ENCODE measurements around the gene ZNF774.
"Not testable (repeated sequence)": the region's sequence is repeated elsewhere in the genome, so short reads cannot be mapped to it uniquely, and the experiment has no call there.

Gene ZNF774

DNA sequence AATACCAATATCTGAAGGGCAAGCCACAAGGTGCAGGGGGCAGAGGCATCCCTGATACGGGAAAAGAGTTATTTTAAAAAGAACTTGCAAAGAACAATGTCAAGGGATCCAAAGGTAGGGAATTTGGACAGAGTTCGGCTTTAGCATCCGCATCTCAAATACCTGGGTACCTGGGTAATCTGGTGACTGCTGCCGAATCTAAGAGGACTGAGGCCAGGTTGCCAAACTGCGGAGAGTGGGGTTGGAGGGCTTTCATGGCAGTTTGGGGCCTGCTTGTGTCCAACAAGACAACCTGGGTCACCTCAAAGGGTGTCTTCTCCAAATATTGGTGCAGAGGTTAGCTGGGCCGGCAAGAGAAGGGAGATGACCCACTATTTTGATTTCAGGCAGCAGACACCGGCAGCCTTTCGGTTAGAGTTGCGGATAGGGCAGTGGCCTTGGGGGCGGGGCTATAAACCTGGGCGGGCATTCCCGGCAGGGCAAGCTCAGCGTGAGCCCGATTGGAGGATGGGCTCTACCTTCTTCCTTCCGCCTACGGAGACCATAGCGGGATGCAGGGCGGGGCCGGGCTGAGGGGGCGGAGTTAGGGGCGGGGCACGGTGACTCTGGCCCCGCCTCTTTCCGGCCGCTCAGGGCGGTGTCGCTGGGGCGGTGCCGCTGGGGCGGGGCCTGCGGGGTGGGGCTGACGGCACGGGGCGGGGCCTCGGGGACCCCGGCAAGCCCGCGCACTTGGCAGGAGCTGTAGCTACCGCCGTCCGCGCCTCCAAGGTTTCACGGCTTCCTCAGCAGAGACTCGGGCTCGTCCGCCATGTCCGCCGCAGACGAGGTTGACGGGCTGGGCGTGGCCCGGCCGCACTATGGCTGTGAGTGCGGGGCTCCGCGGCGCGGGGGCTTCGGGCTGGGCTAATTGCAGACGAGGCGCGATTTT, 35.7 kb downstream of the ZNF774 start, which contains the start of gene IQGAP1:
IQGAP1 (plus strand) TSS at position 709 of the 928 bp plus-strand sequence; CDS start at position 809, 100 bp downstream.
- in situ Hi-C loops (cut with MboI; ENCODE audit: low sequenced_read_pairs) = no loop called here

GRCh38 chr15:90388462-90389380, 36.6 kb downstream of the ZNF774 start:
- in situ Hi-C loops (cut with MboI; ENCODE audit: low sequenced_read_pairs) = no loop called here

DNA sequence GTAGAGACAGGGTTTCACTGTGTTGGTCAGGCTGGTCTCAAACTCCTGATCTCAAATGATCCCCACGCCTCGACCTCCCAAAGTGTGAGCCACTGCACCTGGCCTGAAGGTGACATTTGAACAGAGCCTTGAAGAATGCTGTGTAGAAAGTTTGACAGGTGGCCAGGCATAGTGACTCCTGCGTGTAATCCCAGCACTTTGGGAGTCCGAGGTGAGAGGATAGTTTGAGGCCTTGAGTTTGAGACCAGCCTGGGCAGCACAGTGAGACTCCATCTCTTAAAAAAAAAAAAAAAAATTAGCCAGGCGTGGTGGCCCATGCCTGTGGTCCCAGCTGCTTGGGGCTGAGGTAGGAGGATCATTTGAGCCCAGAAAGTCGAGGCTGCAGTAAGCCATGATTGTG, 37.4 kb downstream of the ZNF774 start:
- in situ Hi-C loops (cut with MboI; ENCODE audit: low sequenced_read_pairs) = no loop called here

DNA sequence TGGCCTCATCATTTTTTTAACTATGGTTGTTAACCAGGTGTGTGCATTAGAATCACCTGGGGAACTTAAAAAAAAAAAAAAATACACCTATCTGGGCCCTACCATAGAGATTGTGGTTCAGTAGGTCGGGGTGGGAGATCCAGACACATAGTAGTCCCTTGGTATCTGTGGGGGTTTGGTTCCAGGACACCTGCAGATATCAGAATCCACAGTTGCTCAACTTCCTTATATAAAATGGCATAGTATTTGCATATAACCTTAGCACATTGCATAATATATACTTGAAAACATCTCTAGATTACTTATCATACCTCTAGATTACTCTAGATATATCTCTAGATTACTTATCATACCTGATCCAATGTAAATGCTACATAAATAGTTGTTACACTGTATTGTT, 41.0 kb downstream of the ZNF774 start:
- in situ Hi-C loops (cut with MboI; ENCODE audit: low sequenced_read_pairs) = no loop called here

DNA sequence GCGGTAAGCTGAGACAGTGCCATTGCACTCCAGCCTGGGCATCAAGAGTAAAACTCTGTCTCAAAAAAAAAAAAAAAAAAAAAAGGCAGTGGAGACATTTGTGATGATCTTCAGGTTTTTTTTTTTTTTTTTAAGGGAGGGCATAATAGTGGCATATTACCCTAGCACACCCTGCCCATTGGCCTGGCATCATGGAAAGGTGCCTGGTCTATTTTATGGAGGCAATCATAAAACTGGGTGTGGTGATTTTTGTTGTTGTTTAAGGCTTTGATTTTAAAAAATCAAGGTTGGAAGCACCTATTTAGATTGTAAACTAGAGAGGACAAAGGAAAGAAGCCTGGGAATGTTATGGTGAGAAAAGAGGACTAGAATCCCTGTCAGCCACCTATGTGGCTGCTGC, 42.0 kb downstream of the ZNF774 start:
- in situ Hi-C loops (cut with MboI; ENCODE audit: low sequenced_read_pairs) = no loop called here

DNA sequence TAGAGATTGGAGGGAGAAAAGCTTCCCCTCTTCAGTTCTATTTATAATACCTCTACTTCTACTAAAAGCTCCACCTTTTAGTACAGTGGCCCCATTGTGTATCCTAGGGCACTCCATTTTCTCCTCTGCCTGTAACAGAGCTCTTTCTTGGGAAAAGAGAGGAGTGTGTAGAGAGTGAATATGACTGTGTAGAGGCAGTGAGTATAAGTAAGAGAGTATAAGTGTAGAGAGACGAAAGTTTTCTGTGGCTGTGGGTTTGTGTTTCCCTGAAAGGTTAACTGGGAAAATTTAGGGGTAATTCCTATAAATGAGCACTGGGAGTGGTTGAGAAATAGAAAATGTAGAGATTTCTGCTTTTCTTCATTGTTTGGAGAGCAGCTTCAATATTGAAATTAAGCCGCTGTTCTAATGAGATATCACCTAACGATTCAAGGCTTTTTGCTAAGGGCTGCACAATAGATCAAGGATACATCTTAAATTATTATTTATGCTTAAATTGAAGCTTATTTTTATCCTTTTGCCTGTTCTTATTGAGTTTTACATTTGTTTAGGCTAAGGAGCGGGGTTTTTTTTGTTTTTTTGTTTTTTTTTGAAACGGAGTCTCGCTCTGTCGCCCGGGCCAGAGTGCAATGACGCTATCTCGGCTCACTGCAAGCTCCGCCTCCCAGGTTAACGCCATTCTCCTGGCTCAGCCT, 42.8 kb downstream of the ZNF774 start:
- in situ Hi-C loops (cut with MboI; ENCODE audit: low sequenced_read_pairs) = no loop called here

GRCh38 chr15:90396321-90396720, 44.2 kb downstream of the ZNF774 start:
- in situ Hi-C loops (cut with MboI; ENCODE audit: low sequenced_read_pairs) = no loop called here

- in situ Hi-C loops (cut with MboI; ENCODE audit: low sequenced_read_pairs) = no loop called here
Observed at GRCh38 chr15:90400005-90400758, 48.1 kb downstream of the ZNF774 start.

- in situ Hi-C loops (cut with MboI; ENCODE audit: low sequenced_read_pairs) = no loop called here
Observed at GRCh38 chr15:90400759-90401314, 48.8 kb downstream of the ZNF774 start.

- in situ Hi-C loops (cut with MboI; ENCODE audit: low sequenced_read_pairs) = no loop called here
Observed at GRCh38 chr15:90401495-90401894, 49.4 kb downstream of the ZNF774 start.

DNA sequence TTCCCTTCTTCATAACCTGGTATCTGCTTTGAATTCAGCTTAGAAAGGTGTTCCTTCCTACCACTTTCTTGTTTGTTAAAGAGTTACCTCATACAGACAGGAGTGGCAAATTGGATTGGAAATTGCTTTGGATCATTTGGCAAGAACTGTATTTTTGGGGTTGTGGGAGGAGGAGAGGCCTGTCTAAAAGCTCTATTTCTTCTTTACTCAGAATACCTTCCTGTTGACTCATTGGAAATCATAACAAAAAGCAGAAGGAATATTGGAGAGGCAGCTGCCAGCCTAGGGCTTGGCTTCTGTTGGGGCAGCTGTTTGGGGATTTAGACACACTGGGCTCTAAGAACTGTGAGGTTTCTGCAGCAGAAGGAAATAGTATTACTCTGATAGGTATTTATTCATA, 50.1 kb downstream of the ZNF774 start:
- in situ Hi-C loops (cut with MboI; ENCODE audit: low sequenced_read_pairs) = no loop called here

DNA sequence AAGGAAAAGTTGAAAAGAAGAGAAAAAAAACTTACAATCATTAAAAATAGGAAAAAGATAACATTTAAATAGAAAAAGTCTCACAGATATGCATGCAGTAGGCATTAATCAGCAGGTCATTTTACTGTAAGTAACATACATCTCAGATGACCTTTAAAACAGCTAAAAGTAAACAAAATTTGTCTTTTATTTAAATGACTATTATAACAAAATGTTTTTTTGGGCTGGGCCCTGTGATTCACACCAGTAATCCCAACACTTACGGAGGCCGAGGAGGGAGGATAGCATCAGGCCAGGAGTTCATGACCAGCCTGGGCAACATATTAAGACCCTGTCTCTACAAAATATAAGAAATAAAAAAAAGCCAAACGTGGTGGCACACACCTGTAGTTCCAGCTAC, 50.7 kb downstream of the ZNF774 start:
- in situ Hi-C loops (cut with MboI; ENCODE audit: low sequenced_read_pairs) = no loop called here

DNA sequence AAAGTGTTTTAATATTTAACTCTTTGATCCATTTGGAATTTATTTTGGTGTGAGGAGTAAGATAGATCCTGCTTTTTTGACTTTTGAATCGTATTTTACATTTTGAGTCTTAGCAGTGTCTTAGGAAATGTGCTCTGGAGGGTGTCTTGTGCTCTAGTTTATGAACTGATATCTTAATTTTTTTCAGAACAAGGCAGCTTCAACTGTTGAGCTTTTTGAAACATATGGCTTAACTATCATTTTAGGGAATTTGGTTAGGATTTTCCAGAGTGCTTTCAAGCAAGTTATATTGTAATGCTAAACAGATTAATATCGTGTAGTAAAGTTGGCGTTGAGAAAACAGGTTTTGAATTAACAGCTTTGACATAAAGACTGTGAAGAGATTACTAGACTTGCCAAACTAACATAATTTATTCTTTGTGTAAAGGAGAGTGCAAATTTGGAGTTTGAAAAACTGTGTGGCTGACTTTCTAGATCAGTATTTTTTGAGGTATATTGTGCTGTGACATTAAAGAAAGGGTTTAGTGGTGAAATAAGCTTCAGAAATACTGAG, 53.0 kb downstream of the ZNF774 start:
- in situ Hi-C loops (cut with MboI; ENCODE audit: low sequenced_read_pairs) = no loop called here

DNA sequence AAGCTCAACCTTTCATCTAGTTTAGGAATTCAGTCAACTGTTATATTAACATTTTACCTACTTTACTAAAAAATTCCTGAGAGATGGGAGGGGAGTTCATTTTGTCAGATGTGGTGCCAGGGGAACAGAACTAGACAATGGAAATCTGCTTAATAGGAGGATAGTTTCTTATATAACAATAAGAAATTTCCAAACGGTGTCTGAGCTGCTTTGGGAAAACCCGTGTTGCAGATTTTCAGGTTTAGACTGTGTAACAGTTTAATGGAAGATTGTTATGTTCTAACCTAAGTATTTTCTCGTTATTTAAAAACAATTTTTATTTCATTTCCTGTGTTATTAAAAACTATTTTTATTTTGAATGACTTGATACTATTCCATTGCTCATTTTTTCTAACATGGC, 55.3 kb downstream of the ZNF774 start:
- in situ Hi-C loops (cut with MboI; ENCODE audit: low sequenced_read_pairs) = no loop called here

DNA sequence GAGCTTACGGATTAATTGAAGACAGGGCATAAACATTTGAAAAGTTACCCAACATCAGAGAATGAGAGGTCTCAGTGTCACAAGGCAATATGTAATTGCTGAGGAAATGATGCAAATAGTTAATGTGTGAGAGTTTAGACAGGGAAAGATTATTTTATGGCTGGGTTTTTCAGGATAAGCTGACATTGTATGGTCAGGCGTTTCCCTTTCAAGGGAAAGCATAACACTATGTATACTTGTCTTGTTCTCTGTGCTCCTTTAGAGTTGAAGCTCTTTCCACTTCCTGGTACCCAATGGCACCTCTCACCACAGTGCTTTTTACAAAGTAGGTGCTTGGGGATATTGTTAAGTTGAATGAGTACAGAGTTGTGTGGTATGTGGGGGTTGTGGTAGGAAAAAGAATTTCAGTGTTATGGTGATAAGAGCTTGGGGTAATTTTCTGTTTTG, 55.8 kb downstream of the ZNF774 start:
- in situ Hi-C loops (cut with MboI; ENCODE audit: low sequenced_read_pairs) = no loop called here

DNA sequence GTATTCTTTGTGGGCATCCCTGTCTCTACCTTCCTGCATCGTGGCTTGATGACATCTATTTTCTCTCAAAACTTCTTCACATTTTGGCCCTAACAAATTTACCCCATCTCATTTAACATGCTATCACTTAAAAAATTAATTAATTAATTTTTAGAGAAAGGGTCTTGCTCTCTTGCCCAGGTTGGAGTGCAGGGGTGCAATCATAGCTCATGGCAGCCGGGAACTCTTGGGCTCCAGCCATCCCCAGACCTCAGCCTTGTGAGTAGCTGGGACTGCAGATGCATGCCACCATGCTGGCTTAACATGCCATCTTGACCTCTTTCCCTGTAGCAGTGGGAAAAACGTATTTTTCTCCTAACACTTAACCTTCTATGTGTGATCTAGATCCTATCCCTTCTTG, 56.6 kb downstream of the ZNF774 start:
- in situ Hi-C loops (cut with MboI; ENCODE audit: low sequenced_read_pairs) = no loop called here

- in situ Hi-C loops (cut with MboI; ENCODE audit: low sequenced_read_pairs) = not testable (repeated sequence)
Observed at GRCh38 chr15:90409587-90409986, 57.5 kb downstream of the ZNF774 start.

GRCh38 chr15:90410316-90410715, 58.2 kb downstream of the ZNF774 start:
- in situ Hi-C loops (cut with MboI; ENCODE audit: low sequenced_read_pairs) = not testable (repeated sequence)

- in situ Hi-C loops (cut with MboI; ENCODE audit: low sequenced_read_pairs) = no loop called here
Observed at GRCh38 chr15:90411176-90411575, 59.1 kb downstream of the ZNF774 start.
